Erythroblast (primary cell): ENCODE results near the gene TENM4.

Experiments
- GATA1 ChIP-seq: IDR thresholded peaks from 2 replicates; pipeline ENCODE4 v1.6.1; 2011; ENCODE audit warnings: low read depth, mild to moderate bottlenecking, control low read depth, low read length, moderate library complexity
- POLR2A ChIP-seq: IDR thresholded peaks from 2 replicates; pipeline ENCODE4 v1.6.1; 2011; ENCODE audit warnings: mild to moderate bottlenecking, low read length

DNA sequence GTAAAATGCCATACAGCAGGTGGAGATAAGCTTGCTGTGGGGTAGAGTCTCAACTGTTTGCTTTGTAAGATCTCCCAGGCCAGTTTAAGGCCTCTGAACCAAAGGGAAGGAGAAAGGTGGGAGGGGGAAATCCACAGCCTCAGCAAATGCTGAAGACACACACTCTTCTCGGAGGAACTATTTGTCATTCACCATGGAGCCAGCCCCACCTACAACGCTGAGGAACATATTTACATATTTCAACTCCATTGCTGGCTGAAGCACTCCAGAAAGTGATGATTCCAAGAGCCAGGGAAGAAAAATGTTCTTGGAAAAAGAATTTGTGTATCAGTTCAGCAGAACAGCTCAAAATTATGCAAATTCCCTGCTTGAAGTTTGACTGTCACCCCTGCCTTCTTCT lies 6.5 kb downstream of the TENM4 start:
- no peak for TF ChIP-seq POLR2A
- no peak for TF ChIP-seq GATA1
